Testis (tissue), 5 donors: ENCODE data around the gene HDAC3. TPM values are rescaled to one million over a fixed set of nuclear protein-coding genes. Genes with fewer than 3 reads are reported as not detected.

Source experiments
- DNase-seq: peaks from one replicate; pipeline ENCODE4 v3.0.0-alpha.2; 2019
- H3K27ac ChIP-seq, 2 donors: fragments of 200-600 bp; sonication (generic); one replicate each; pipeline ENCODE4 v1.5.1; 2019
- H3K27me3 ChIP-seq: fragments of 200-600 bp; sonication (generic); one replicate; pipeline ENCODE4 v1.5.1; 2019
- H3K36me3 ChIP-seq: fragments of 200-600 bp; sonication (generic); one replicate; pipeline ENCODE4 v1.5.1; 2017; ENCODE audit warnings: low read depth; ENCODE audit errors: missing control alignments
- H3K4me1 ChIP-seq: fragments of 200-600 bp; sonication (generic); one replicate; pipeline ENCODE4 v1.5.1; 2019
- H3K4me3 ChIP-seq, 2 donors: fragments of 200-600 bp; sonication (generic); one replicate each; pipeline ENCODE4 v1.5.1; 2017 to 2019
- H3K9me3 ChIP-seq: fragments of 200-600 bp; sonication (generic); one replicate; pipeline ENCODE4 v1.5.1; 2017
- POLR2A ChIP-seq: fragments of 450-650 bp; IDR thresholded peaks from one replicate; pipeline ENCODE4 v1.6.1; 2017; ENCODE audit warnings: antibody characterized with exemption, mild to moderate bottlenecking, moderate library complexity
- WGBS, 2 donors: methylation state at CpG; one replicate each; pipeline ENCODE4 v1.1.5; 2018; 5-methylcytosine and 5-hydroxymethylcytosine counted together
- intact Hi-C: fragments of 100-400 bp; cut with DNase I; formaldehyde crosslinking; loops from one replicate; pipeline ENCODE4 v1.15.1; 2023; ENCODE audit warnings: low total_unique reads
- long read RNA-seq, 2 donors: transcript quantifications; one replicate each; lab custom pipeline, GENCODE V29; 2026
- polyA plus RNA-seq: library from polyadenylated mRNA; stranded (reverse); fragments of 350-450 nt; fragmentation: Illumina TruSeq; extraction: RNeasy Lipid Tissue Mini Kit (QIAGEN cat#74804); gene quantifications from one replicate; pipeline ENCODE4 v1.2.3, GENCODE V29; 2014; ENCODE audit warnings: low read depth, low replicate concordance; ENCODE audit not compliant: insufficient read depth
- total RNA-seq, 2 donors: library from RNA; depleted of rRNA; stranded (reverse); fragments of >200 nt; gene quantifications; one replicate each; pipeline ENCODE4 v1.2.3, GENCODE V29; 2016
- TF ChIP-seq, protein P1 (sequence below), 3 experiments: fragments of 450-650 bp in 2 of 3; fragments of 200-600 bp in 1 of 3; sonication (generic) in 1 of 3; IDR thresholded peaks; one replicate each; pipeline ENCODE4 v1.5.1; 2016 to 2019; ENCODE audit warnings: antibody characterized with exemption in 3 of 3, mild to moderate bottlenecking in 2 of 3, moderate library complexity in 1 of 3

HDAC3 gene
- total RNA-seq (10 to 100 TPM; 63.9 to 76.5 TPM), polyA plus RNA-seq (57.3 TPM)
- long read RNA-seq, donor 1, transcript HDAC3-201 (15 exons, 1,959 nt): major isoform, 14 of 23 reads
- long read RNA-seq, donor 1, partial matches to known transcripts: 7 of 23 reads
- long read RNA-seq, donor 1, other reads (novel, unspliced or antisense): 0 of 23 reads
- long read RNA-seq, donor 2, transcript HDAC3-201 (15 exons, 1,959 nt): major isoform, 15 of 23 reads
- long read RNA-seq, donor 2, partial matches to known transcripts: 6 of 23 reads
- long read RNA-seq, donor 2, other reads (novel, unspliced or antisense): 0 of 23 reads

DNA sequence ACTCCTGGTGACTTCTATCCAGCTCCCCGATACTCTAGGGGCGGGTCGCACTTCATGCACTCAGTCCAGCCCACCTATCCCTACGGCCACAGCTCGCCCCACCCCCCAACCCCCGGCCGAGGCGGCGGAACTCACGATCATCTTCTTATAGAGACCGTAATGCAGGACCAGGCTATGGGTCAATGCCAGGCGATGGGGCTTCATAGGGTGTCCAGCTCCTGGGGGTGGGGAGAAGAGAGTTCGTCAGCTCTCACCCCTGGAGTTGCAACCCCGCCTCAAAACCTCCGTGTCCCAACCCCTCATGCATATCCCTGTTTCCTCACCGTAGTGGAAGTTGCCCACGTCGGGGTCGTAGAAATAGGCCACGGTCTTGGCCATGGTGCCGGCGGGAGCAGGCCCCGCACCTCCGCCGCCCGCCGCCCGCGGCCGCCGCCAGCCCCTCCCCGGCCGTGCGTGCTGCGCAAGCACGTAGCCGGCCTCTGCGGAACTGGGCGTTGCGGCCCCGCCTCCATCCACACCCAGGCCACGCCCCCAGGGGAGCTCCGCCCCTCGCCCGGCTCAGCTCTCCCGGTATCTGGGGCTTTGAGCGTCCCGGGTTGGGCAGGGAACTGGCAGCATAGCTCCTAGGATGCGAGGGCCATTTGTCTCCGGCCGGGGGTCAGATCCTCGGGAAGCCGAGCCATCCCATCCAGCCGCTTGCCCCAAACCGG is at the start of gene HDAC3, which contains the start of gene RELL2:
Gene HDAC3, minus strand, starts transcription at position 437 of the 710 bp plus-strand sequence. Its CDS starts 59 bp downstream, at position 378.
Gene RELL2, plus strand, starts transcription at position 585 of the 710 bp plus-strand sequence. CDS start 1,229 bp downstream, outside the sequence.
- intact Hi-C loops: no loop called here
- H3K9me3 ChIP-seq: no peaks in the 10 kb centered on the region
- H3K4me3 ChIP-seq: peak within 1 kb of the TSS; percentile 81 to 93
- no peaks in the 10 kb centered on the region for H3K36me3 ChIP-seq
- TF ChIP-seq POLR2A: peak; percentile 84
- TF ChIP-seq, protein P1, sequence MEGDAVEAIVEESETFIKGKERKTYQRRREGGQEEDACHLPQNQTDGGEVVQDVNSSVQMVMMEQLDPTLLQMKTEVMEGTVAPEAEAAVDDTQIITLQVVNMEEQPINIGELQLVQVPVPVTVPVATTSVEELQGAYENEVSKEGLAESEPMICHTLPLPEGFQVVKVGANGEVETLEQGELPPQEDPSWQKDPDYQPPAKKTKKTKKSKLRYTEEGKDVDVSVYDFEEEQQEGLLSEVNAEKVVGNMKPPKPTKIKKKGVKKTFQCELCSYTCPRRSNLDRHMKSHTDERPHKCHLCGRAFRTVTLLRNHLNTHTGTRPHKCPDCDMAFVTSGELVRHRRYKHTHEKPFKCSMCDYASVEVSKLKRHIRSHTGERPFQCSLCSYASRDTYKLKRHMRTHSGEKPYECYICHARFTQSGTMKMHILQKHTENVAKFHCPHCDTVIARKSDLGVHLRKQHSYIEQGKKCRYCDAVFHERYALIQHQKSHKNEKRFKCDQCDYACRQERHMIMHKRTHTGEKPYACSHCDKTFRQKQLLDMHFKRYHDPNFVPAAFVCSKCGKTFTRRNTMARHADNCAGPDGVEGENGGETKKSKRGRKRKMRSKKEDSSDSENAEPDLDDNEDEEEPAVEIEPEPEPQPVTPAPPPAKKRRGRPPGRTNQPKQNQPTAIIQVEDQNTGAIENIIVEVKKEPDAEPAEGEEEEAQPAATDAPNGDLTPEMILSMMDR (IDR thresholded peaks at IDR 0.05): no peak
- DNase-seq: peak; percentile 96
- H3K4me1 ChIP-seq: peaks cover 10% of the 10 kb centered on the region
- 0 to 1% methylated on average over 18 to 54 of the region's 55 CpGs for WGBS, 2 donors
- H3K27ac ChIP-seq: peak within 1 kb of the TSS; percentile 17 to 64
- no peaks in the 10 kb centered on the region for H3K27me3 ChIP-seq

DNA sequence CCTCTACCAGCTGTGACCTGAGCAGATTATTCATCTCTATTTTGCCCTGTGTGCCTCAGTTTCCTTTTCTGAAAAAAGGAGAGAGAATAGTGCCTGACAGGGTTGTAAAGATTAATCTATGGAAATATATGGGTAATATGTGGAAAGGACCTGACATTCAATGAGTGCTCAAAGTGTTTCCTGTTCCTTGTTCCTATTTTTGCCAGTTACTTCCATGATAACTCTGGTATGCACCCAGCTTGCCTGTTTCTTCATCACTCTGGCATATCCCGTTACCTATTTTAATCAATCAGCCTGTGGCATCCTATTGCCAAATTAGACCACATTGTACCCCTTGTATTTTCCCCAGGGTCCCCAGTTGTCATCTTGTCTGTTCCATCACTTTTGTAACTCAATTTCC is 48.9 kb upstream of the HDAC3 start:
- intact Hi-C loops: no loop called here

DNA sequence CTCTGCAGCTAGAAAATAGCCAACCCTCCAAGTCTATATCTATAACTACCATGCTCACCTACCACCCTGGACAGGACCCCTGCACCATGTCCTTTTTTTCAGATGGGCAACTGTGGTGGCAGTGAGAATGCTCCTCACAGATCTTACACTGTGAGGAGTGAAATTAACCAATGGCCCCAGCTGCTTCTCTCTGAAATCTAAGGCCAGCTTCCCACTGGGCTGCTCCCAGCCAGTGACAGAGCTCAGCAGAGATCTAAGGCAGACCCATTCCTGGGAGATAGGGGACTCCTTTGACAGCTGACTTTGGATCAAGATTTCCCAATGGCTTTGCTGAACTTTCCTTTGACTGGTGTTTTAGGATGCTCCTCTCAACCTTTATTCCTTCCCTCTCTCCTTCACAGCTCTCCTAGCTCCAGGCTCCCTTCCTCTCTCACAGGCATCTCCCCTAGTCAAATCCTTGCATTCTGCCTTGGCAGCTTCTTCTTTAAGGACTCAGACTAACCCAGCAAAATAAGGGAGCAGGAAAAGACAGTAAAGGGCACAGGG is 47.0 kb upstream of the HDAC3 start:
- peaks cover 5% of the 10 kb centered on the region for H3K4me1 ChIP-seq
- H3K27ac ChIP-seq: no peak overlapping the region
- no peaks in the 10 kb centered on the region for H3K27me3 ChIP-seq
- no peak for TF ChIP-seq POLR2A
- TF ChIP-seq, protein P1 (IDR thresholded peaks at IDR 0.05): no peak
- no peaks in the 10 kb centered on the region for H3K36me3 ChIP-seq
- no peaks in the 10 kb centered on the region for H3K9me3 ChIP-seq
- DNase-seq: no peak
- no peak overlapping the region for H3K4me3 ChIP-seq
- intact Hi-C loops: no loop called here

More for the DNA sequence above, 48.9 kb upstream of the HDAC3 start:
- H3K27ac ChIP-seq: no peak overlapping the region
- WGBS, 2 donors: 83 to 86% methylated on average over 1 of the region's 1 CpG
- H3K36me3 ChIP-seq: no peaks in the 10 kb centered on the region
- no peaks in the 10 kb centered on the region for H3K9me3 ChIP-seq
- H3K27me3 ChIP-seq: no peaks in the 10 kb centered on the region
- no peak for DNase-seq
- peaks cover 5% of the 10 kb centered on the region for H3K4me1 ChIP-seq
- TF ChIP-seq POLR2A: no peak
- TF ChIP-seq, protein P1 (IDR thresholded peaks at IDR 0.05): no peak
- no peak overlapping the region for H3K4me3 ChIP-seq

DNA sequence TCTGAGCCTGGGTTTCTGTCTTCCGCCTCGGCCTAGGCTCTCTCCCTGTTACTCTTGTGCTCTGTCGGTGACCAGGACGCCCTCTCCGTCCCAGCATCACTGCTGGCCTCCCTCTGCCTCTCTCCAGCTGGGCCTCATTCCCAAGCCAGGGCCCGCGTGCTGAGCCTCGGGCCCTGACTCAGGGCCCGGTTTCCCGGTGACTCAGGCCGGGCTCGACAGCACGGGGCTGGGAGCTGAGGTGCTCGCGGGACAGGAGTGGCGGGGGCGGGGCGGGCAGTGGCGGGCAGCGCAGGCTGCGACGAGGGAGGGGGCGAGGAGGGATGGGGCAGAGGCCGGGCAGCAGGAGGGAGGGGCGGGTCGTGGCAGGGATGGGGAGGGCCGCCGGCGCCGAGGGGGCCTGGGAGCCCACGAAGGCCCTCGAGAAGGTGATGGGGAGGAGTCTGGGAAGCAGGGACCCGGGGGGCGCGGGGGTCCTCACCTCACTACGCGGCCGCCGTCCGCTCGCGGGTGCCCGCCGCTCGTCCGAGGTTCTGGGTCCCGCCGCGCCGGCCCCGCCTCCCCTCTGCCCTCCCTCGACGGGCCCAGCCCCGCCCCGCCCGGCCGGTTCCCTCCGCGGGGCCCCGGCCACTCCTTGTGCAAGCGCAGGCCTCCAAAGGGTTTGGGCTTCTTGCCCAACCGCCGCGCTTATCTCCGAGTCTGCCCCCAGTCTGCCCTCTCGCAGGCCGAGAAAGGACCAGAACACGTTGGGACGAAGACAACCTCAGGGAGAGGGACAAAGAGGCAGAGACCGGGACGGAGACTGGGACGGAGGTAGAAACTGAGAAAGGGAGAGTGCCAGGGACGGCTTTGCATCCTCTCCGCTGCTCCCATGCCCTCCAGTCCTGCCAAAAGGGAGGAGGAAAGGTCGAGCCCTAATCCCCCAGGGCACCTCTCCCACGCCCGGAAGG is 45.3 kb upstream of the HDAC3 start, which contains the start of gene ARAP3:
Gene ARAP3, minus strand, starts transcription at position 536 of the 947 bp plus-strand sequence. CDS start 1,744 bp downstream, outside the sequence.
- intact Hi-C loops: no loop called here
- 3 to 9% methylated on average over 24 to 76 of the region's 77 CpGs for WGBS, 2 donors
- DNase-seq: peak; percentile 67
- Histone ChIP-seq H3K9me3 (no peaks in the 10 kb centered on the region), H3K27ac (peak within 1 kb of the TSS in 1 of 2 donors; percentile 72), H3K4me3 (peak within 1 kb of the TSS; percentile 58 to 59), H3K27me3 (no peaks in the 10 kb centered on the region), H3K4me1 (peaks cover 5% of the 10 kb centered on the region), H3K36me3 (no peaks in the 10 kb centered on the region)
- TF ChIP-seq POLR2A: no peak
- TF ChIP-seq, protein P1 (IDR thresholded peaks at IDR 0.05): no peak
